Fibroblast of lung (primary cell): ENCODE results near the gene ID4. TPM values are rescaled to one million over a fixed set of nuclear protein-coding genes. Genes with fewer than 3 reads are reported as not detected.

Experiments
- DNase-seq, 2 donors: peaks; one replicate each; pipeline versions ENCODE4 v3.0.0 to v3.0.0-alpha.2; 2010; ENCODE audit warnings: low read depth in 2 of 2
- H2AFZ ChIP-seq: 2 replicates; pipeline ENCODE4 v1.5.1; 2012; ENCODE audit warnings: low read length, control low read depth, inconsistent platforms
- H3K27ac ChIP-seq: 2 replicates; pipeline ENCODE4 v1.5.1; 2011; ENCODE audit warnings: low read length, control low read depth; ENCODE audit not compliant: insufficient read depth
- H3K27me3 ChIP-seq: 2 replicates; pipeline ENCODE4 v1.5.1; 2011; ENCODE audit warnings: mild to moderate bottlenecking, low read length; ENCODE audit not compliant: control insufficient read depth, insufficient read depth
- H3K36me3 ChIP-seq: 2 replicates; pipeline ENCODE4 v1.5.1; 2011; ENCODE audit warnings: low read length; ENCODE audit not compliant: control insufficient read depth, insufficient read depth
- H3K4me1 ChIP-seq: 2 replicates; pipeline ENCODE4 v1.5.1; 2011; ENCODE audit warnings: low read length; ENCODE audit not compliant: control insufficient read depth, insufficient read depth; ENCODE audit errors: extremely low read depth
- H3K4me2 ChIP-seq: 2 replicates; pipeline ENCODE4 v1.5.1; 2011; ENCODE audit warnings: low read length, control low read depth; ENCODE audit not compliant: insufficient read depth; ENCODE audit errors: extremely low read depth
- H3K4me3 ChIP-seq, 4 experiments: fragments of 200-600 bp in 1 of 4; sonication (generic) in 1 of 4; replicated peaks in 1 of 4; 2 replicates each; pipeline ENCODE4 v1.5.1; 2011 to 2016; ENCODE audit warnings: low read length in 4 of 4, low read depth in 3 of 4, mild to moderate bottlenecking in 3 of 4, control low read depth in 2 of 4, inconsistent platforms in 1 of 4, mixed read lengths in 1 of 4; ENCODE audit not compliant: insufficient read depth in 1 of 4; ENCODE audit errors: control extremely low read depth in 1 of 4
- H3K79me2 ChIP-seq: 2 replicates; pipeline ENCODE4 v1.5.1; 2012; ENCODE audit warnings: mild to moderate bottlenecking, low read length, inconsistent platforms; ENCODE audit not compliant: control insufficient read depth, insufficient read depth
- H3K9ac ChIP-seq: 2 replicates; pipeline ENCODE4 v1.5.1; 2011; ENCODE audit warnings: mild to moderate bottlenecking, low read length, control low read depth; ENCODE audit not compliant: insufficient read depth
- H3K9me3 ChIP-seq: 2 replicates; pipeline ENCODE4 v1.5.1; 2012; ENCODE audit warnings: low read depth, low read length; ENCODE audit not compliant: control insufficient read depth, insufficient read depth
- H4K20me1 ChIP-seq: 2 replicates; pipeline ENCODE4 v1.5.1; 2011; ENCODE audit warnings: low read length; ENCODE audit not compliant: control insufficient read depth, insufficient read depth; ENCODE audit errors: extremely low read depth
- CTCF ChIP-seq, 2 donors: IDR thresholded peaks in 1 of 2; conservative IDR thresholded peaks in 1 of 2; 1 replicate in 1 of 2; 2 replicates in 1 of 2; pipeline ENCODE4 v1.5.1; 2011 to 2012; ENCODE audit warnings: low read length in 2 of 2, control low read depth in 1 of 2, inconsistent platforms in 1 of 2, low read depth in 1 of 2, mild to moderate bottlenecking in 1 of 2
- EZH2 ChIP-seq: IDR thresholded peaks from 2 replicates; pipeline ENCODE4 v1.5.1; 2012; ENCODE audit warnings: low read length, control low read depth, mild to moderate bottlenecking; ENCODE audit errors: missing control alignments
- polyA plus RNA-seq, 2 donors: library from polyadenylated mRNA; depleted of rRNA in 1 of 2; stranded (reverse) in 1 of 2; unstranded in 1 of 2; fragments of >200 nt; gene quantifications; 2 replicates each; pipeline ENCODE4 v1.2.1, GENCODE V29; 2011 to 2012; ENCODE audit warnings: missing spikeins in 1 of 2
- total RNA-seq: library from RNA; depleted of rRNA; stranded (reverse); fragments of >200 nt; gene quantifications from 2 replicates; pipeline ENCODE4 v1.2.1, GENCODE V29; 2014

The ID4 gene
- total and polyA plus RNA-seq, 2 donors (not counting 1 experiment from before 2014, with no cell fraction given), result 0.51 to 0.83 TPM

GRCh38 chr6:19845266-19846041, 8.3 kb downstream of the ID4 start:
- H4K20me1 ChIP-seq, result no peaks in the 10 kb centered on the region
- TF ChIP-seq EZH2 (no peak), CTCF (conservative IDR thresholded peaks at IDR 0.05 in 1 of 2, IDR thresholded peaks at IDR 0.05 in 1 of 2; ENCODE audit: low read depth in 1 of 2, low read length in 2 of 2) (no peak)
- no peak overlapping the region for H2AFZ ChIP-seq
- H3K9ac ChIP-seq, result no peak overlapping the region
- H3K4me3 ChIP-seq, result no peak overlapping the region
- H3K4me1 ChIP-seq, result no peaks in the 10 kb centered on the region
- DNase-seq, result peak in 1 of 2 donors; percentile 56
- H3K36me3 ChIP-seq, result no peaks in the 10 kb centered on the region
- H3K27me3 ChIP-seq, result no peaks in the 10 kb centered on the region
- H3K79me2 ChIP-seq, result no peaks in the 10 kb centered on the region
- no peak overlapping the region for H3K27ac ChIP-seq
- H3K9me3 ChIP-seq, result no peaks in the 10 kb centered on the region
- H3K4me2 ChIP-seq, result no peak overlapping the region

GRCh38 chr6:19848465-19849029, 11.4 kb downstream of the ID4 start:
- no peaks in the 10 kb centered on the region for H3K36me3 ChIP-seq
- H3K9me3 ChIP-seq, result no peaks in the 10 kb centered on the region
- DNase-seq, result no peak
- no peaks in the 10 kb centered on the region for H4K20me1 ChIP-seq
- no peak overlapping the region for H3K4me3 ChIP-seq
- H3K27ac ChIP-seq, result no peak overlapping the region
- TF ChIP-seq EZH2 (no peak), CTCF (conservative IDR thresholded peaks at IDR 0.05 in 1 of 2, IDR thresholded peaks at IDR 0.05 in 1 of 2; ENCODE audit: low read depth in 1 of 2, low read length in 2 of 2) (no peak)
- no peak overlapping the region for H2AFZ ChIP-seq
- no peak overlapping the region for H3K4me2 ChIP-seq
- H3K27me3 ChIP-seq, result no peaks in the 10 kb centered on the region
- peaks cover 2% of the 10 kb centered on the region for H3K4me1 ChIP-seq
- H3K9ac ChIP-seq, result no peak overlapping the region
- no peaks in the 10 kb centered on the region for H3K79me2 ChIP-seq

GRCh38 chr6:19849196-19849595, 12.0 kb downstream of the ID4 start:
- H3K4me3 ChIP-seq, result no peak overlapping the region
- no peak overlapping the region for H2AFZ ChIP-seq
- no peak for DNase-seq
- no peaks in the 10 kb centered on the region for H3K36me3 ChIP-seq
- H3K4me1 ChIP-seq, result peaks cover 2% of the 10 kb centered on the region
- no peaks in the 10 kb centered on the region for H3K27me3 ChIP-seq
- H3K9ac ChIP-seq, result no peak overlapping the region
- no peak overlapping the region for H3K4me2 ChIP-seq
- TF ChIP-seq CTCF (conservative IDR thresholded peaks at IDR 0.05 in 1 of 2, IDR thresholded peaks at IDR 0.05 in 1 of 2; ENCODE audit: low read depth in 1 of 2, low read length in 2 of 2) (no peak), EZH2 (no peak)
- no peaks in the 10 kb centered on the region for H4K20me1 ChIP-seq
- H3K27ac ChIP-seq, result no peak overlapping the region
- no peaks in the 10 kb centered on the region for H3K79me2 ChIP-seq
- no peaks in the 10 kb centered on the region for H3K9me3 ChIP-seq
